ENCODE results near the gene ORC3.

Gene ORC3

GRCh38 chr6:87654875-87655454 lies 65.0 kb downstream of the ORC3 start:
- DNase-seq (ENCODE audit: low read depth in 2 of 2) = peak in 1 of 2 donors; percentile 31
- H3K4me3 ChIP-seq (replicated peaks in 1 of 2; ENCODE audit: low read depth in 2 of 2, low read length in 2 of 2) = no peak overlapping the region
- TF ChIP-seq CTCF (IDR thresholded peaks at IDR 0.05; ENCODE audit: low read depth, low read length) = no peak

GRCh38 chr6:87655824-87656223 lies 65.9 kb downstream of the ORC3 start:
- DNase-seq (ENCODE audit: low read depth in 2 of 2) = no peak
- H3K4me3 ChIP-seq (replicated peaks in 1 of 2; ENCODE audit: low read depth in 2 of 2, low read length in 2 of 2) = no peak overlapping the region
- no peak for TF ChIP-seq CTCF (IDR thresholded peaks at IDR 0.05; ENCODE audit: low read depth, low read length)

GRCh38 chr6:87656857-87657256 lies 66.9 kb downstream of the ORC3 start:
- peak in 1 of 2 donors; percentile 34 for DNase-seq (ENCODE audit: low read depth in 2 of 2)
- no peak overlapping the region for H3K4me3 ChIP-seq (replicated peaks in 1 of 2; ENCODE audit: low read depth in 2 of 2, low read length in 2 of 2)
- TF ChIP-seq CTCF (IDR thresholded peaks at IDR 0.05; ENCODE audit: low read depth, low read length) = no peak

- no peak for TF ChIP-seq CTCF (IDR thresholded peaks at IDR 0.05; ENCODE audit: low read depth, low read length)
- H3K4me3 ChIP-seq (replicated peaks in 1 of 2; ENCODE audit: low read depth in 2 of 2, low read length in 2 of 2) = no peak overlapping the region
- DNase-seq (ENCODE audit: low read depth in 2 of 2) = peak in 1 of 2 donors; percentile 41
Measured at GRCh38 chr6:87658516-87658915, 68.6 kb downstream of the ORC3 start.

GRCh38 chr6:87660226-87660911 lies 70.4 kb downstream of the ORC3 start:
- DNase-seq (ENCODE audit: low read depth in 2 of 2) = peak; percentile 39 to 80
- no peak for TF ChIP-seq CTCF (IDR thresholded peaks at IDR 0.05; ENCODE audit: low read depth, low read length)
- H3K4me3 ChIP-seq (replicated peaks in 1 of 2; ENCODE audit: low read depth in 2 of 2, low read length in 2 of 2) = no peak overlapping the region

- H3K4me3 ChIP-seq (replicated peaks in 1 of 2; ENCODE audit: low read depth in 2 of 2, low read length in 2 of 2) = no peak overlapping the region
- no peak for TF ChIP-seq CTCF (IDR thresholded peaks at IDR 0.05; ENCODE audit: low read depth, low read length)
- DNase-seq (ENCODE audit: low read depth in 2 of 2) = peak; percentile 25 to 45
Measured at GRCh38 chr6:87661016-87661415, 71.1 kb downstream of the ORC3 start.
